Keratinocyte (primary cell): ENCODE results near the gene SECTM1. TPM values are rescaled to one million over a fixed set of nuclear protein-coding genes. Genes with fewer than 3 reads are reported as not detected.

Experiments used
- DNase-seq: peaks from one replicate; pipeline ENCODE4 v3.0.0-alpha.2; 2011; ENCODE audit warnings: low read depth, missing footprints, low spot score
- FAIRE-seq: peaks from 2 replicates; lab custom pipeline; 2011; peaks lifted over from hg19 to GRCh38; lab: Jason Lieb, UNC
- H2AFZ ChIP-seq: 2 replicates; pipeline ENCODE4 v1.6.0; 2012; ENCODE audit warnings: low read length, control low read depth, inconsistent platforms; ENCODE audit not compliant: control insufficient read depth
- H3K27ac ChIP-seq: 2 replicates; pipeline ENCODE4 v1.5.1; 2011; ENCODE audit warnings: low read length; ENCODE audit not compliant: control insufficient read depth, insufficient read depth
- H3K27me3 ChIP-seq: 3 replicates; pipeline ENCODE4 v1.6.0; 2011; ENCODE audit warnings: low read length; ENCODE audit not compliant: control insufficient read depth, insufficient read depth; ENCODE audit errors: extremely low read depth
- H3K36me3 ChIP-seq, 2 experiments: 2 replicates in 1 of 2; 3 replicates in 1 of 2; pipeline ENCODE4 v1.5.1; 2011; ENCODE audit warnings: low read length in 2 of 2, mild to moderate bottlenecking in 1 of 2; ENCODE audit not compliant: control insufficient read depth in 2 of 2, insufficient read depth in 2 of 2; ENCODE audit errors: extremely low read depth in 1 of 2
- H3K4me1 ChIP-seq: 3 replicates; pipeline ENCODE4 v1.5.1; 2011; ENCODE audit warnings: low read length; ENCODE audit not compliant: control insufficient read depth, insufficient read depth; ENCODE audit errors: extremely low read depth
- H3K4me2 ChIP-seq: 3 replicates; pipeline ENCODE4 v1.6.0; 2011; ENCODE audit warnings: low read depth, low read length; ENCODE audit not compliant: control insufficient read depth, insufficient read depth; ENCODE audit errors: extremely low read depth
- H3K4me3 ChIP-seq, 3 experiments: fragments of 200-600 bp in 1 of 3; sonication (generic) in 1 of 3; 2 replicates in 2 of 3; 3 replicates in 1 of 3; pipeline ENCODE4 v1.5.1; 2011 to 2016; ENCODE audit warnings: low read length in 3 of 3, mild to moderate bottlenecking in 3 of 3, control low read depth in 2 of 3, inconsistent platforms in 1 of 3, low read depth in 1 of 3, mixed read lengths in 1 of 3, mixed run types in 1 of 3, moderate library complexity in 1 of 3; ENCODE audit not compliant: control insufficient read depth in 2 of 3, insufficient read depth in 2 of 3; ENCODE audit errors: extremely low read depth in 1 of 3
- H3K79me2 ChIP-seq: 2 replicates; pipeline ENCODE4 v1.6.0; 2012; ENCODE audit warnings: low read length; ENCODE audit not compliant: control insufficient read depth, insufficient read depth
- H3K9ac ChIP-seq: 3 replicates; pipeline ENCODE4 v1.6.0; 2011; ENCODE audit warnings: low read length; ENCODE audit not compliant: control insufficient read depth, insufficient read depth; ENCODE audit errors: extremely low read depth
- H3K9me1 ChIP-seq: 3 replicates; pipeline ENCODE4 v1.6.0; 2011; ENCODE audit warnings: low read length; ENCODE audit not compliant: control insufficient read depth, insufficient read depth; ENCODE audit errors: extremely low read depth
- H3K9me3 ChIP-seq: 2 replicates; pipeline ENCODE4 v1.5.1; 2012; ENCODE audit warnings: low read depth, low read length; ENCODE audit not compliant: control insufficient read depth
- H4K20me1 ChIP-seq: 3 replicates; pipeline ENCODE4 v1.6.0; 2011; ENCODE audit warnings: low read length; ENCODE audit not compliant: control insufficient read depth, insufficient read depth; ENCODE audit errors: extremely low read depth
- EZH2 ChIP-seq: IDR thresholded peaks from one replicate; pipeline ENCODE4 v1.6.1; 2012; ENCODE audit warnings: inconsistent platforms, mild to moderate bottlenecking, low read length, moderate library complexity
- dilution Hi-C: fragments of 300-500 bp; cut with MboI; formaldehyde crosslinking; loops from one replicate; pipeline ENCODE4 v1.7.0; 2020; ENCODE audit warnings: low sequenced_read_pairs; ENCODE audit not compliant: extremely low pct_ligation_motif_present
- polyA plus RNA-seq, 5 experiments: library from polyadenylated mRNA; depleted of rRNA in 3 of 5; stranded (reverse) in 3 of 5; stranded (forward) in 1 of 5; unstranded in 1 of 5; fragments of >200 nt; gene quantifications; 1 replicate in 1 of 5; 2 replicates in 3 of 5; 3 replicates in 1 of 5; pipeline versions ENCODE4 v1.2.1 to v1.2.3, GENCODE V29; 2011 to 2012; ENCODE audit warnings: missing spikeins in 2 of 5, low read depth in 1 of 5, low replicate concordance in 1 of 5
- TF ChIP-seq, protein P1 (sequence below), 3 experiments: IDR thresholded peaks in 1 of 3; conservative IDR thresholded peaks in 1 of 3; optimal IDR thresholded peaks in 1 of 3; 2 replicates in 2 of 3; 3 replicates in 1 of 3; pipeline versions ENCODE3 to v1.5.1; 2011; ENCODE audit warnings: low read length in 3 of 3, mild to moderate bottlenecking in 3 of 3, moderate library complexity in 2 of 3, control low read depth in 1 of 3, inconsistent platforms in 1 of 3; ENCODE audit not compliant: insufficient read depth in 2 of 3; ENCODE audit errors: extremely low read depth in 1 of 3

The SECTM1 gene
- polyA plus RNA-seq, 1 donor (not counting 4 experiments of a cell fraction or from before 2014, with no cell fraction given): 2.0 TPM

GRCh38 chr17:82356845-82357355 lies 23.3 kb upstream of the SECTM1 start:
- Histone ChIP-seq H3K79me2 (no peaks in the 10 kb centered on the region), H3K36me3 (no peaks in the 10 kb centered on the region), H3K9me3 (no peaks in the 10 kb centered on the region), H3K9ac (no peak overlapping the region), H3K27ac (no peak overlapping the region), H3K9me1 (no peaks in the 10 kb centered on the region), H3K4me2 (no peak overlapping the region), H3K27me3 (peaks cover 24% of the 10 kb centered on the region), H3K4me3 (no peak overlapping the region), H4K20me1 (peaks cover 4% of the 10 kb centered on the region), H3K4me1 (peaks cover 14% of the 10 kb centered on the region), H2AFZ (no peak overlapping the region)
- TF ChIP-seq, protein P1, sequence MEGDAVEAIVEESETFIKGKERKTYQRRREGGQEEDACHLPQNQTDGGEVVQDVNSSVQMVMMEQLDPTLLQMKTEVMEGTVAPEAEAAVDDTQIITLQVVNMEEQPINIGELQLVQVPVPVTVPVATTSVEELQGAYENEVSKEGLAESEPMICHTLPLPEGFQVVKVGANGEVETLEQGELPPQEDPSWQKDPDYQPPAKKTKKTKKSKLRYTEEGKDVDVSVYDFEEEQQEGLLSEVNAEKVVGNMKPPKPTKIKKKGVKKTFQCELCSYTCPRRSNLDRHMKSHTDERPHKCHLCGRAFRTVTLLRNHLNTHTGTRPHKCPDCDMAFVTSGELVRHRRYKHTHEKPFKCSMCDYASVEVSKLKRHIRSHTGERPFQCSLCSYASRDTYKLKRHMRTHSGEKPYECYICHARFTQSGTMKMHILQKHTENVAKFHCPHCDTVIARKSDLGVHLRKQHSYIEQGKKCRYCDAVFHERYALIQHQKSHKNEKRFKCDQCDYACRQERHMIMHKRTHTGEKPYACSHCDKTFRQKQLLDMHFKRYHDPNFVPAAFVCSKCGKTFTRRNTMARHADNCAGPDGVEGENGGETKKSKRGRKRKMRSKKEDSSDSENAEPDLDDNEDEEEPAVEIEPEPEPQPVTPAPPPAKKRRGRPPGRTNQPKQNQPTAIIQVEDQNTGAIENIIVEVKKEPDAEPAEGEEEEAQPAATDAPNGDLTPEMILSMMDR (optimal IDR thresholded peaks at IDR 0.05 in 1 of 3, IDR thresholded peaks at IDR 0.05 in 1 of 3, conservative IDR thresholded peaks at IDR 0.05 in 1 of 3; ENCODE audit: extremely low read depth in 1 of 3, insufficient read depth in 2 of 3, low read length in 3 of 3): no peak
- no peak for TF ChIP-seq EZH2
- FAIRE-seq: no peak
- no peak for DNase-seq
- dilution Hi-C loops: no loop called here

- Histone ChIP-seq H3K4me3 (no peak overlapping the region), H3K27ac (no peak overlapping the region), H3K36me3 (no peaks in the 10 kb centered on the region), H3K9me1 (no peaks in the 10 kb centered on the region), H3K4me2 (peak overlapping the region; percentile 70), H2AFZ (peak overlapping the region; percentile 40), H4K20me1 (peaks cover 4% of the 10 kb centered on the region), H3K27me3 (peaks cover 16% of the 10 kb centered on the region), H3K9me3 (no peaks in the 10 kb centered on the region), H3K4me1 (peaks cover 14% of the 10 kb centered on the region), H3K79me2 (no peaks in the 10 kb centered on the region), H3K9ac (no peak overlapping the region)
- dilution Hi-C loops: no loop called here
- FAIRE-seq (peak; percentile 46), DNase-seq (peak; percentile 57)
- TF ChIP-seq, protein P1 (optimal IDR thresholded peaks at IDR 0.05 in 1 of 3, IDR thresholded peaks at IDR 0.05 in 1 of 3, conservative IDR thresholded peaks at IDR 0.05 in 1 of 3; ENCODE audit: extremely low read depth in 1 of 3, insufficient read depth in 2 of 3, low read length in 3 of 3): no peak
- no peak for TF ChIP-seq EZH2
Measured at GRCh38 chr17:82355770-82356427, 22.3 kb upstream of the SECTM1 start.
